CD4-positive, CD25-positive, alpha-beta regulatory T cell (primary cell): Measurements from ENCODE around the gene B4GALT7. TPM values are rescaled to one million over a fixed set of nuclear protein-coding genes. Genes with fewer than 3 reads are reported as not detected.

ENCODE experiments used
- ATAC-seq, 2 donors: fragments of 150-1000 bp; cut with Tn5 transposase; one replicate each; pipeline ENCODE4 v1.10.0; 2021; ENCODE audit warnings: low read depth in 2 of 2, moderate number of reproducible peaks in 2 of 2, moderate library complexity in 1 of 2
- DNase-seq, 3 donors: peaks; one replicate each; pipeline versions ENCODE4 v3.0.0 to v3.0.0-alpha.2; 2012 to 2022; ENCODE audit warnings: mixed read lengths in 1 of 3
- H3K27ac ChIP-seq: one replicate; pipeline ENCODE4 v1.7.0; 2013; ENCODE audit warnings: mild to moderate bottlenecking, low read length; ENCODE audit not compliant: insufficient read depth, poor library complexity, severe bottlenecking
- H3K27me3 ChIP-seq: one replicate; pipeline ENCODE4 v1.7.0; 2013; ENCODE audit warnings: low read length; ENCODE audit not compliant: control insufficient read depth, insufficient read depth
- H3K36me3 ChIP-seq: one replicate; pipeline ENCODE4 v1.7.0; 2013; ENCODE audit warnings: mild to moderate bottlenecking, low read length, moderate library complexity; ENCODE audit not compliant: control insufficient read depth, insufficient read depth
- H3K4me1 ChIP-seq: 2 replicates; pipeline ENCODE4 v1.7.0; 2013; ENCODE audit warnings: mild to moderate bottlenecking, low read length; ENCODE audit not compliant: insufficient read depth, control insufficient read depth, poor library complexity, severe bottlenecking
- H3K4me3 ChIP-seq: one replicate; pipeline ENCODE4 v1.7.0; 2013; ENCODE audit warnings: low read depth, mild to moderate bottlenecking, low read length, moderate library complexity
- H3K9me3 ChIP-seq, 2 experiments: 1 replicate in 1 of 2; 2 replicates in 1 of 2; pipeline ENCODE4 v1.7.0; 2013; ENCODE audit warnings: low read length in 2 of 2, mild to moderate bottlenecking in 1 of 2, moderate library complexity in 1 of 2; ENCODE audit not compliant: control insufficient read depth in 2 of 2
- H3K27ac Mint-ChIP-seq, 3 donors: one replicate each; pipeline ENCODE4 v1.8.0; 2020 to 2022; ENCODE audit warnings: mild to moderate bottlenecking in 3 of 3, mixed read lengths in 3 of 3, moderate library complexity in 2 of 3
- H3K27me3 Mint-ChIP-seq: one replicate; pipeline ENCODE4 v1.8.0; 2022; ENCODE audit warnings: mild to moderate bottlenecking, mixed read lengths
- H3K36me3 Mint-ChIP-seq: one replicate; pipeline ENCODE4 v1.8.0; 2020; ENCODE audit warnings: mixed read lengths
- H3K4me1 Mint-ChIP-seq, 4 donors: one replicate each; pipeline ENCODE4 v1.8.0; 2020 to 2022; ENCODE audit warnings: mixed read lengths in 4 of 4, mild to moderate bottlenecking in 1 of 4
- H3K4me3 Mint-ChIP-seq, 4 donors: one replicate each; pipeline ENCODE4 v1.8.0; 2020 to 2022; ENCODE audit warnings: mild to moderate bottlenecking in 4 of 4, mixed read lengths in 4 of 4, moderate library complexity in 3 of 4
- H3K9me3 Mint-ChIP-seq, 7 donors: one replicate each; pipeline ENCODE4 v1.8.0; 2020 to 2022; ENCODE audit warnings: mixed read lengths in 7 of 7, mild to moderate bottlenecking in 3 of 7, moderate library complexity in 2 of 7
- polyA plus RNA-seq, 4 donors: library from polyadenylated mRNA; unstranded; fragments of 300-500 nt; fragmentation: Illumina TruSeq; gene quantifications; one replicate each; pipeline ENCODE4 v1.2.3, GENCODE V29; 2021
- total RNA-seq: library from RNA; stranded (reverse); gene quantifications from one replicate; pipeline ENCODE4 v1.2.3, GENCODE V29; 2022

B4GALT7 gene, protein sequence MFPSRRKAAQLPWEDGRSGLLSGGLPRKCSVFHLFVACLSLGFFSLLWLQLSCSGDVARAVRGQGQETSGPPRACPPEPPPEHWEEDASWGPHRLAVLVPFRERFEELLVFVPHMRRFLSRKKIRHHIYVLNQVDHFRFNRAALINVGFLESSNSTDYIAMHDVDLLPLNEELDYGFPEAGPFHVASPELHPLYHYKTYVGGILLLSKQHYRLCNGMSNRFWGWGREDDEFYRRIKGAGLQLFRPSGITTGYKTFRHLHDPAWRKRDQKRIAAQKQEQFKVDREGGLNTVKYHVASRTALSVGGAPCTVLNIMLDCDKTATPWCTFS
- total RNA-seq (24.2 TPM), polyA plus RNA-seq (10 to 100 TPM; 18.3 to 19.5 (median 18.5) TPM)

DNA sequence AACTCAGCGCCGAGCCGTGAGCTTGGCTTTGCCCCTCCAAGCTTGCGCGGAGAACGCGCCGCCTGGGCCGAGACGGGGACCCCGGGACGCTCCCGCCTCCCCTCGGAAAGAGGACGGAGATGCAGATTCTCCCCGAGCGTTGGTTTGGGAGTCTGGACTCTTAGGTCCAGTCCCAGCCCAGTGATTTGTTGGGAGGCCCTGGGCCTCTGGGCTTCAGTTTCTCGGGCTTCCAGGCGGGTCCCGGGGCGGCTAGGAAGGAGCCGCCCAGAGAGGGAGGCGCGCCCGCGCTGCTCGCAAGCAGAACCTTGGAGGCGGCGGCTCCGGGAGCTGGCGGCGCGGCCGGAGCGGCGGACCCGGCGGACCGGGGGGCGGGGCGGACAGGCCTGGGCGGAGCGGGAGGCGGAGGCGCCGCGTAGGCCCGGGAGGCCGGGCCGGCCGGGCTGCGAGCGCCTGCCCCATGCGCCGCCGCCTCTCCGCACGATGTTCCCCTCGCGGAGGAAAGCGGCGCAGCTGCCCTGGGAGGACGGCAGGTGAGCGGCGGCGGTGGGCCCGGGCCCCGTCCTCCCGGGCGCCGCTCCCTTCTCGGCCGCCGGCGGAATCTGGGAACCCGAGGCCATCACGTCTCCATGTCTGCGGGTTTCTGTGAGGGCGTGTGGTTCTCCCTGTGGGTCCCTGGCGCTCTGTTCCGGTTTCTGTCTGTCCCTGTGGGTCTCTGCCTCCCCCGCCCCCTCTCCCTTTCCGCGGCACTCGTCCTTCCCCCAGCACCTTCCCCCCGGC, at the start of gene B4GALT7:
Gene B4GALT7 (plus strand): TSS at position 402 of the 777 bp plus-strand sequence. CDS start 79 bp downstream, at position 481.
- H3K36me3 Mint-ChIP-seq = peaks cover 11% of the 10 kb centered on the region
- no peaks in the 10 kb centered on the region for H3K9me3 Mint-ChIP-seq
- peak; percentile 90 to 91 for ATAC-seq
- Histone ChIP-seq H3K4me3 (peak within 1 kb of the TSS; percentile 87), H3K9me3 (no peaks in the 10 kb centered on the region), H3K4me1 (peaks cover 17% of the 10 kb centered on the region), H3K36me3 (peaks cover 17% of the 10 kb centered on the region), H3K27ac (peak within 1 kb of the TSS; percentile 67), H3K27me3 (no peaks in the 10 kb centered on the region)
- peaks cover 6% of the 10 kb centered on the region for H3K27me3 Mint-ChIP-seq
- H3K27ac Mint-ChIP-seq = peak within 1 kb of the TSS; percentile 92 to 100 (median 96)
- DNase-seq = peak; percentile 74 to 86 (median 85)
- H3K4me3 Mint-ChIP-seq = peak within 1 kb of the TSS; percentile 93 to 98 (median 94)
- H3K4me1 Mint-ChIP-seq = peaks cover 0 to 44% (median 17%) of the 10 kb centered on the region in 4 donors

DNA sequence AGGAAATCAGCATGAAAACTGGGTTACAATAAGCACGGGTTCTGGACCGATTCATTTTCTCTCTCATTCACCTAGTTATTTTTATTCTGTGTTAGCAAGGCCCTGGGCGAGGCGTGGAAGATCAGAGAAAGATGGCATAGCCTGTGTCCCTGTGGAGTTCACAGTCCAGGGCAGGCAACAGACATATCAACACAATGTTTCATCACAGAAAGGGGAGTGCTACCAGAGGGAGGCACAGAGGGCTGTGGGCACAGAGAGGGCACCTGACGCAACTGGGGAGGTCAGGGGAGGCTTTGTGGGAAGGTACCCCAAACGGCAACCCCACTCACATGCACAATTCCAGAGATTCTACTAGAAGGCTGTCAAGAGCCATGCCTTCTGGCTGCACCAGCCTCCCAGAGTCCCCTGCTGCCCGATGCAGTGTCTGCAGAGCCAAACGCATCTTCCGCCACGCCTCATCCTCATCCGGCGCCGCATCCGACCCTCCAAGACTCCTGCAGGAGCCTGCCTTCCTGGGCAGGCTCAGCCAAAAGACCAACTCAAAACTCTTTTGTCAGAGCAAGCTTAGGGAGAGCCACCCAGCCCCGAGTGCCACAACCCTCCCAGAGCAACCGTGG, 47.0 kb upstream of the B4GALT7 start:
- peak overlapping the region; percentile 59 for H3K4me3 ChIP-seq
- Mint-ChIP-seq H3K4me3 (peak overlapping the region; percentile 82 to 95 (median 85)), H3K27ac (peak overlapping the region in 2 of 3 donors; percentile 77 to 81), H3K9me3 (peaks cover 0 to 3% (median 0%) of the 10 kb centered on the region in 7 donors), H3K4me1 (peaks cover 7 to 66% (median 35%) of the 10 kb centered on the region in 4 donors), H3K36me3 (peaks cover 12% of the 10 kb centered on the region), H3K27me3 (no peaks in the 10 kb centered on the region)
- DNase-seq = no peak
- no peak overlapping the region for H3K27ac ChIP-seq
- H3K9me3 ChIP-seq = no peaks in the 10 kb centered on the region
- H3K4me1 ChIP-seq = peaks cover 28% of the 10 kb centered on the region
- no peaks in the 10 kb centered on the region for H3K27me3 ChIP-seq
- ATAC-seq = no peak
- H3K36me3 ChIP-seq = peaks cover 12% of the 10 kb centered on the region

DNA sequence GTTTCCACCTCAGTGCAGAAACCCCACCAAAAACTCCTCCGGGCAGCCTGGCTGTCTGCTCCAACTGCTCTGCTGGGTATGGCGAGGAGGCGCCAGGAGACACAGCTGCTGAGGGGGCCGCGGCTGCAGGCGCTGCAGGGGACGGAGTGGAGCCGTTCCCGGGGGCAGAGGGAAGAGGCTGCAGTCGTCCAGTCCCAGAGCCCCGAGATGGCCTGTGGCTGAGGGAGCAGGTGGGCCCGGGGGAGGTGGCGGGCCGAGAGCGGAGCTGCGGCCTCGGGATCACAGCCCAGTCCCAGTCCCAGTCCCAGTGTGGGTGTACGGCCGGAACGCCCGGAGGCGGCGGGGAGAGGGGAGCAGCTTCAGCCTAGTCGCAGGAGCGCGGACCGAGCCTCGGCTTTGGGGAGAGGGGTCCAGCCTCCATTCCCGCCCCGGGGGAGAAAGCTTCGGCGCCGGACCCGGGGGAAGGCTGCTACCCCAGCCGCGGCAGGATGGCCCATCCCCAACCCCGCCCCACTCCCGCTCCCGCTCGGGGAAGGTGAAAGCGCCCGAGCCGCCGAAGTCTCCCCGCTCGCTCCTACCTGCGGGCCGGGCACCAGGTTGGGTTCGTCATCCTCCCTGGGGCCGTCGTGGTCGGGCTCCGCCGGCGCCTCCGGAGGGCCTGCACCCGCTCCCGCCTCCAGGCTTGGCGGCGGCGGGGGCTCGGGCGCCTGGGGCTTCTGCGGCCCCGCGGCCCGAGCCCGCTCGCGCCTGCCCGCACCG, 46.1 kb upstream of the B4GALT7 start:
- peak; percentile 3 to 35 (median 21) for DNase-seq
- peaks cover 28% of the 10 kb centered on the region for H3K4me1 ChIP-seq
- H3K4me1 Mint-ChIP-seq = peaks cover 11 to 61% (median 32%) of the 10 kb centered on the region in 4 donors
- peak overlapping the region; percentile 5 for H3K27ac ChIP-seq
- H3K4me3 ChIP-seq = peak overlapping the region; percentile 59
- peaks cover 12% of the 10 kb centered on the region for H3K36me3 Mint-ChIP-seq
- H3K27me3 ChIP-seq = no peaks in the 10 kb centered on the region
- no peaks in the 10 kb centered on the region for H3K27me3 Mint-ChIP-seq
- H3K9me3 ChIP-seq = no peaks in the 10 kb centered on the region
- ATAC-seq = peak; percentile 17 to 23
- H3K27ac Mint-ChIP-seq = peak overlapping the region in 1 of 3 donors; percentile 32
- H3K9me3 Mint-ChIP-seq = peaks cover 0 to 3% (median 0%) of the 10 kb centered on the region in 7 donors
- peak overlapping the region; percentile 83 to 95 (median 86) for H3K4me3 Mint-ChIP-seq
- H3K36me3 ChIP-seq = peaks cover 12% of the 10 kb centered on the region

DNA sequence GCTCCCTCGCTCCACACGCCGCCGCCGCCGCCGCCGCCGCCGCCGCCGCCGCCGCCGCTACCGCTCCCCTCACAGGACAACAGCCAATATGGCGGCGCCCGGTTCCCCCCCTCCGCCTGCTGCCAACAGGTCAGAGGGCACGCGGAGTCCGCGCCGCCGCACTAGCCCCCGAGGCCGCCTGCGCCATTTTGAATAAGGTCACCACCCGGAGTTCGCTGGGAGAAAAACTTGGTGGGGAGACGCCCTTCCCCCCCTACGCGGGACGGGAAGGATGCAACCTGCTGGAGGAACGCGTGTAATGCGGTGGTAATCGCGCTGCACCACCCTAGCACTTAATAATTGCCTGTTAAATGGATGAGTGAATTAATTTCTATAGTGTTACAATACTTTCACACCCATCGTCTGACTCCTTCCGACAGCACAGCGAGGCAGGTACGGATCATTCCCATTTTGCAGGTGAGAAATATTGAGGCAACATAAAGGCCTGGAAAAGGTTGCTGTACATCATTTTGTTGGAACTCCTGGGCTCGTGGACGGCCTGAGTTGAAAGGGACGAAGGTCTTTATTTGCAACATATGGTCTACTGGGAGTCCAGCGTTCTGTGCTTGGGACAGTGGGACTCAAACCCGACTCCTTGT, 45.3 kb upstream of the B4GALT7 start, which contains the start of gene FAM193B:
Gene FAM193B (minus strand): TSS at position 90 of the 638 bp plus-strand sequence. CDS start 105 bp downstream, outside the sequence.
- H3K9me3 ChIP-seq = no peaks in the 10 kb centered on the region
- Mint-ChIP-seq H3K27me3 (no peaks in the 10 kb centered on the region), H3K36me3 (peaks cover 12% of the 10 kb centered on the region), H3K4me3 (peak within 1 kb of the TSS; percentile 83 to 95 (median 90)), H3K4me1 (peaks cover 11 to 57% (median 32%) of the 10 kb centered on the region in 4 donors), H3K9me3 (peaks cover 0 to 3% (median 0%) of the 10 kb centered on the region in 7 donors), H3K27ac (peak within 1 kb of the TSS; percentile 66 to 81 (median 80))
- peaks cover 28% of the 10 kb centered on the region for H3K4me1 ChIP-seq
- H3K27me3 ChIP-seq = no peaks in the 10 kb centered on the region
- peaks cover 12% of the 10 kb centered on the region for H3K36me3 ChIP-seq
- H3K4me3 ChIP-seq = peak within 1 kb of the TSS; percentile 82
- peak within 1 kb of the TSS; percentile 11 for H3K27ac ChIP-seq
- ATAC-seq (peak; percentile 97), DNase-seq (peak; percentile 93 to 96 (median 93))

DNA sequence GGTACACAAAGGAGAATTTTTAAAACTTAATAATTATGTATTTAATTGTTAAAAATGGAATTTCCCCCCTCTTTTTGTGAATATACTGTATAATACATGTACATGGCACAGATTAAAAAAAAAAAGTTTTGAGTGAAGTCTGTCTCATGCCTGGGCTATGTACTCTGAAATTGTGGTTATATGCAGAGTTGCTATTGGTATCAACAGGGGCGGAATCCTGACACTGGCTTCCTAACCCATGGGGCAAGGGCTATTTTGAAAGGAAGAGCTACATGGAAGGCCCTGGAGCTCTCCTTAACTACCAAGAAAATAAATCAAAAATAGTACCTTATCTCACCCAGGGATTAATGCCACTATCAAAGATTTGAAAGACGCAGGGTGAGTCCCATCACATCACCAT, 44.7 kb upstream of the B4GALT7 start:
- H3K4me3 Mint-ChIP-seq = peak overlapping the region; percentile 81 to 94 (median 88)
- DNase-seq = no peak
- Histone ChIP-seq H3K4me1 (peaks cover 25% of the 10 kb centered on the region), H3K27me3 (no peaks in the 10 kb centered on the region), H3K9me3 (no peaks in the 10 kb centered on the region), H3K4me3 (peak overlapping the region; percentile 82), H3K36me3 (peaks cover 12% of the 10 kb centered on the region), H3K27ac (peak overlapping the region; percentile 11)
- peak overlapping the region in 1 of 3 donors; percentile 29 for H3K27ac Mint-ChIP-seq
- ATAC-seq = no peak
- no peaks in the 10 kb centered on the region for H3K27me3 Mint-ChIP-seq
- peaks cover 11 to 54% (median 31%) of the 10 kb centered on the region in 4 donors for H3K4me1 Mint-ChIP-seq
- H3K36me3 Mint-ChIP-seq = peaks cover 11% of the 10 kb centered on the region
- H3K9me3 Mint-ChIP-seq = peaks cover 0 to 3% (median 0%) of the 10 kb centered on the region in 7 donors

DNA sequence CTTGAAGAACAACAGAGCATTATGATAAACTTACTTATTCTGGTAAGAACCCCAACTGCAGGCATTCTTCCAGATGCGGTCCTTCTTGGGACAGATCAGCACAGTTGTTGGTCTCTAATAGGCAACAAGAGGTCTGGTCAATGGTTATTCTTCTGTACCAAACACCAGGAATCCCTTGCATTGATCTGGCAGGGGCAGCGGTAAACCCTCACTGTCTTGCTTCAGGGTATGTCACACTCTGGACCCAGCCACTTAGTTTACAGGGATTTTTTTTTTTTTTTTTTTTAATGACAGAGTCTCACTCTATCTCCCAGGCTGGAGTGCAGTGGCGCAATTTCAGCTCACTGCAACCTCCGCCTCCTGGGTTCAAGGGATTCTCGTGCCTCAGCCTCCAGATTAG, 44.3 kb upstream of the B4GALT7 start:
- H3K27ac Mint-ChIP-seq = peak overlapping the region in 1 of 3 donors; percentile 29
- Histone ChIP-seq H3K27me3 (no peaks in the 10 kb centered on the region), H3K4me1 (peaks cover 25% of the 10 kb centered on the region), H3K9me3 (no peaks in the 10 kb centered on the region), H3K36me3 (peaks cover 7% of the 10 kb centered on the region), H3K27ac (no peak overlapping the region), H3K4me3 (no peak overlapping the region)
- peak overlapping the region in 2 of 4 donors; percentile 86 to 90 for H3K4me3 Mint-ChIP-seq
- no peaks in the 10 kb centered on the region for H3K27me3 Mint-ChIP-seq
- peaks cover 8% of the 10 kb centered on the region for H3K36me3 Mint-ChIP-seq
- ATAC-seq (no peak), DNase-seq (no peak)
- H3K9me3 Mint-ChIP-seq = peaks cover 0 to 3% (median 0%) of the 10 kb centered on the region in 7 donors
- peaks cover 11 to 51% (median 29%) of the 10 kb centered on the region in 4 donors for H3K4me1 Mint-ChIP-seq
